K562 (cell line): ENCODE results near the gene GANAB. TPM values are rescaled to one million over a fixed set of nuclear protein-coding genes. Genes with fewer than 3 reads are reported as not detected.
A peak's percentile ranks its signal among the peaks of the same experiment; 100 is the strongest.

Experiments
- CEBPB ChIP-seq: fragments of 450-650 bp; IDR thresholded peaks from 2 replicates; pipeline ENCODE4 v1.6.1; 2016; ENCODE audit warnings: missing genetic modification characterization, missing compliant biosample characterization
- CHAMP1 ChIP-seq: fragments of 450-650 bp; IDR thresholded peaks from 2 replicates; pipeline ENCODE4 v1.6.1; 2016; ENCODE audit warnings: mild to moderate bottlenecking
- CHD1 ChIP-seq: fragments of 200-600 bp; sonication (generic); IDR thresholded peaks from one replicate; pipeline ENCODE4 v1.6.1; 2012; ENCODE audit warnings: mild to moderate bottlenecking, moderate library complexity, low read length, inconsistent platforms
- CREBBP ChIP-seq: IDR thresholded peaks from one replicate; pipeline ENCODE4 v1.6.1; 2012; ENCODE audit warnings: low read depth, mild to moderate bottlenecking, control low read depth, inconsistent platforms, low read length
- FOXK1 ChIP-seq: sonication (generic); formaldehyde crosslinking; IDR thresholded peaks from 2 replicates; pipeline ENCODE4 v1.8.0; 2022; ENCODE audit warnings: missing genetic modification reagents, mild to moderate bottlenecking, borderline replicate concordance
- HDAC8 ChIP-seq: fragments of 450-650 bp; IDR thresholded peaks from 2 replicates; pipeline ENCODE4 v1.6.1; 2016; ENCODE audit warnings: mild to moderate bottlenecking, missing genetic modification characterization, moderate library complexity, missing compliant biosample characterization
- KLF10 ChIP-seq: fragments of 250-450 bp; sonication (Bioruptor Pico); IDR thresholded peaks from 2 replicates; pipeline ENCODE4 v1.6.1; 2021; ENCODE audit warnings: matching md5 sums
- MITF ChIP-seq: IDR thresholded peaks from 2 replicates; pipeline ENCODE4 v1.6.1; 2014; ENCODE audit warnings: antibody characterized with exemption
- RFX7 ChIP-seq: fragments of 250-450 bp; sonication (Bioruptor Pico); IDR thresholded peaks from 2 replicates; pipeline ENCODE4 v1.5.1; 2021; ENCODE audit warnings: mild to moderate bottlenecking
- SAP30 ChIP-seq: fragments of 200-600 bp; sonication (generic); IDR thresholded peaks from 2 replicates; pipeline ENCODE4 v1.6.1; 2012; ENCODE audit warnings: borderline replicate concordance, low read depth, mild to moderate bottlenecking, moderate library complexity, low read length, control low read depth, inconsistent platforms; ENCODE audit not compliant: insufficient read depth, poor library complexity, severe bottlenecking
- STAT5A ChIP-seq: IDR thresholded peaks from 2 replicates; pipeline ENCODE4 v1.6.1; 2012; ENCODE audit warnings: low read length, inconsistent platforms, borderline replicate concordance
- ZC3H11A ChIP-seq: IDR thresholded peaks from 2 replicates; pipeline ENCODE4 v1.6.1; 2012; ENCODE audit warnings: low read depth, low read length, improper control_type of control experiment
- ZNF561 ChIP-seq: fragments of 450-650 bp; formaldehyde crosslinking; conservative IDR thresholded peaks from 2 replicates; pipeline ENCODE4 v1.4.0; 2020; ENCODE audit warnings: mild to moderate bottlenecking, moderate library complexity
- polyA plus RNA-seq, 8 experiments: library from polyadenylated mRNA; depleted of rRNA in 4 of 8; stranded (reverse) in 5 of 8; unstranded in 3 of 8; fragments of >200 nt; fragmentation: Nextera tagmentation in 2 of 8; fragmentation: Illumina TruSeq in 1 of 8; extraction: Ambion mirVana in 2 of 8; extraction: Trizol in 1 of 8; gene quantifications; 2 replicates each; pipeline versions ENCODE4 v1.2.1 to v1.2.3, GENCODE V29; 2011 to 2014; ENCODE audit warnings: inconsistent platforms in 1 of 8, missing spikeins in 1 of 8
- total RNA-seq, 7 experiments: library from RNA; depleted of rRNA in 6 of 7; stranded (reverse); fragments of >200 nt in 6 of 7; fragmentation: Illumina TruSeq in 2 of 7; extraction: Trizol in 2 of 7; gene quantifications; 2 replicates each; pipeline versions ENCODE4 v1.2.1 to v1.2.3, GENCODE V29; 2011 to 2021; ENCODE audit warnings: low replicate concordance in 1 of 7

The GANAB gene
- total and polyA plus RNA-seq, 9 of the 15 experiments (the other 6 are each of a cell fraction or from before 2014, with no cell fraction given) = 6.5 to 284 (median 161) TPM

- TF ChIP-seq FOXK1 (CRISPR knock-in tag) (no peak), CHAMP1 (no peak), SAP30 (no peak), ZC3H11A (no peak), CEBPB (tag) (no peak), RFX7 (no peak), CREBBP (no peak), HDAC8 (tag) (no peak), STAT5A (no peak), MITF (no peak), ZNF561 (no peak), KLF10 (no peak), CHD1 (peak; percentile 16)
These were observed 44.9 kb downstream of the GANAB start, which contains the start of gene MTA2 (continued) for GRCh38 chr11:62601372-62602140.
